Left lung (tissue), 10 donors: ENCODE measurements around the gene SINHCAF. TPM values are rescaled to one million over a fixed set of nuclear protein-coding genes. Genes with fewer than 3 reads are reported as not detected.

Source experiments
- ATAC-seq: fragments of 200-7000 bp; cut with Tn5 transposase; one replicate; pipeline ENCODE4 v1.9.1; 2020; ENCODE audit warnings: moderate library complexity
- DNase-seq, 4 donors: peaks; one replicate each; pipeline ENCODE4 v3.0.0-alpha.2; 2013 to 2020
- H3K27ac ChIP-seq, 2 donors: fragments of 200-600 bp; sonication (generic) in 1 of 2; one replicate each; pipeline versions ENCODE4 v1.5.0 to v1.8.0; 2020 to 2021
- H3K27me3 ChIP-seq, 2 donors: fragments of 200-600 bp; sonication (generic) in 1 of 2; one replicate each; pipeline versions ENCODE4 v1.5.0 to v1.8.0; 2020 to 2021
- H3K36me3 ChIP-seq, 2 donors: fragments of 200-600 bp; sonication (generic) in 1 of 2; one replicate each; pipeline versions ENCODE4 v1.5.0 to v1.8.0; 2020 to 2021
- H3K4me1 ChIP-seq, 2 donors: fragments of 200-600 bp; one replicate each; pipeline ENCODE4 v1.8.0; 2021
- H3K4me3 ChIP-seq, 2 donors: fragments of 200-600 bp; sonication (generic) in 1 of 2; one replicate each; pipeline versions ENCODE4 v1.5.0 to v1.8.0; 2020 to 2021; ENCODE audit warnings: mild to moderate bottlenecking in 1 of 2
- H3K9me3 ChIP-seq, 2 donors: fragments of 200-600 bp; sonication (generic) in 1 of 2; one replicate each; pipeline versions ENCODE4 v1.5.0 to v1.8.0; 2020 to 2021
- CTCF ChIP-seq, 2 donors: fragments of 200-600 bp; sonication (generic) in 1 of 2; IDR thresholded peaks; one replicate each; pipeline versions ENCODE4 v1.5.0 to v1.8.0; 2021; ENCODE audit warnings: antibody characterized with exemption in 2 of 2
- intact Hi-C, 2 donors: fragments of 100-400 bp; cut with DNase I; formaldehyde crosslinking; loops; one replicate each; pipeline versions ENCODE4 v1.11.2 to v1.14.2; 2022
- polyA plus RNA-seq, 6 donors: library from polyadenylated mRNA; unstranded; fragments of 120-200 nt; gene quantifications; one replicate each; pipeline ENCODE4 v1.2.1, GENCODE V29; 2013; ENCODE audit not compliant: insufficient read length in 6 of 6
- total RNA-seq, 2 donors: library from RNA; stranded (reverse); fragmentation: NEBNext Ultra II Directional; extraction: Animal tissue kit (Norgen Biotek cat#: 25700); gene quantifications; one replicate each; pipeline ENCODE4 v1.2.1, GENCODE V29; 2021
- donor health status: DM: no; HTN: yes; CAD: no.
- donor health status: DM: no; HTN: no; CAD: no.

SINHCAF gene
- total and polyA plus RNA-seq, 8 donors: 37.9 to 138 (median 119) TPM

GRCh38 chr12:31362759-31363415 lies 36.9 kb upstream of the SINHCAF start:
- Histone ChIP-seq H3K27me3 (no peaks in the 10 kb centered on the region), H3K36me3 (no peaks in the 10 kb centered on the region), H3K27ac (no peak overlapping the region), H3K9me3 (no peaks in the 10 kb centered on the region), H3K4me1 (peaks cover 0 to 3% of the 10 kb centered on the region in 2 donors), H3K4me3 (no peak overlapping the region)
- peak; percentile 72 for ATAC-seq
- intact Hi-C loops: no loop called here
- no peak for TF ChIP-seq CTCF (IDR thresholded peaks at IDR 0.05)
- DNase-seq: peak in 1 of 4 donors; percentile 32

- no peaks in the 10 kb centered on the region for H3K36me3 ChIP-seq
- H3K27ac ChIP-seq: no peak overlapping the region
Observed at GRCh38 chr12:31362115-31362758, 36.3 kb upstream of the SINHCAF start.

DNA sequence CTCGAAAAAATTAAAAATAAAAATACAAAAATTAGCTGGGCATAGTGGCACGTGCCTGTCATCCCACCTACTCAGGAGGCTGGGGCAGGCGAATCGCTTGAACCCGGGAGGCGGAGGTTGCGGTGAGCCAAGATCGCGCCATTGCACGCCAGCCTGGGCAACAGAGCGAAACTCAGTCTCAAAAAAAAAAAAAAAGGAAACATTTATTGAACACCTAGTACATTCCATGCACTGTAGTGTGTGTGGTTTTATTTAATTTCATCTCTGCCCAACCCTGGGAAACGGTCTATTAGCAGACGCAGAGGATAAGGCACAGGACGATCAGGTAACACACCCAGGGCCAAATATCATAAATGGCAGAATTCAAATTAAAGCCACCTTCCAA lies 35.8 kb upstream of the SINHCAF start:
- Histone ChIP-seq H3K27ac (no peak overlapping the region), H3K4me3 (no peak overlapping the region), H3K27me3 (no peaks in the 10 kb centered on the region), H3K36me3 (no peaks in the 10 kb centered on the region), H3K4me1 (peaks cover 0 to 3% of the 10 kb centered on the region in 2 donors), H3K9me3 (no peaks in the 10 kb centered on the region)
- intact Hi-C loops: no loop called here
- ATAC-seq (no peak), DNase-seq (no peak)
- no peak for TF ChIP-seq CTCF (IDR thresholded peaks at IDR 0.05)

More at GRCh38 chr12:31362115-31362758, 36.3 kb upstream of the SINHCAF start:
- Histone ChIP-seq H3K9me3 (no peaks in the 10 kb centered on the region), H3K27me3 (no peaks in the 10 kb centered on the region), H3K4me3 (no peak overlapping the region), H3K4me1 (peaks cover 0 to 3% of the 10 kb centered on the region in 2 donors)
- no peak for TF ChIP-seq CTCF (IDR thresholded peaks at IDR 0.05)
- intact Hi-C loops: no loop called here
- ATAC-seq: peak; percentile 24
- DNase-seq: peak in 1 of 4 donors; percentile 5

GRCh38 chr12:31355747-31356107 lies 29.8 kb upstream of the SINHCAF start:
- DNase-seq: no peak
- H3K27me3 ChIP-seq: no peaks in the 10 kb centered on the region
- no peaks in the 10 kb centered on the region for H3K9me3 ChIP-seq
- no peak overlapping the region for H3K4me3 ChIP-seq
- no peak overlapping the region for H3K27ac ChIP-seq
- intact Hi-C loops: no loop called here
- no peak for TF ChIP-seq CTCF (IDR thresholded peaks at IDR 0.05)
- no peak for ATAC-seq
- H3K4me1 ChIP-seq: no peaks in the 10 kb centered on the region
- no peaks in the 10 kb centered on the region for H3K36me3 ChIP-seq

GRCh38 chr12:31353750-31354708 lies 28.1 kb upstream of the SINHCAF start:
- Histone ChIP-seq H3K27me3 (no peaks in the 10 kb centered on the region), H3K27ac (no peak overlapping the region), H3K4me3 (no peak overlapping the region), H3K36me3 (no peaks in the 10 kb centered on the region), H3K4me1 (no peaks in the 10 kb centered on the region), H3K9me3 (no peaks in the 10 kb centered on the region)
- TF ChIP-seq CTCF (IDR thresholded peaks at IDR 0.05): no peak
- DNase-seq (peak in 1 of 4 donors; percentile 15), ATAC-seq (peak; percentile 55)
- intact Hi-C loops: no loop called here
